Kidney glomerular epithelial cell (primary cell): Measurements from ENCODE around the gene ANP32A.

Experiments
- DNase-seq: peaks from one replicate; lab custom pipeline; 2025; lab: John Stamatoyannopoulos, UW

ANP32A gene

DNA sequence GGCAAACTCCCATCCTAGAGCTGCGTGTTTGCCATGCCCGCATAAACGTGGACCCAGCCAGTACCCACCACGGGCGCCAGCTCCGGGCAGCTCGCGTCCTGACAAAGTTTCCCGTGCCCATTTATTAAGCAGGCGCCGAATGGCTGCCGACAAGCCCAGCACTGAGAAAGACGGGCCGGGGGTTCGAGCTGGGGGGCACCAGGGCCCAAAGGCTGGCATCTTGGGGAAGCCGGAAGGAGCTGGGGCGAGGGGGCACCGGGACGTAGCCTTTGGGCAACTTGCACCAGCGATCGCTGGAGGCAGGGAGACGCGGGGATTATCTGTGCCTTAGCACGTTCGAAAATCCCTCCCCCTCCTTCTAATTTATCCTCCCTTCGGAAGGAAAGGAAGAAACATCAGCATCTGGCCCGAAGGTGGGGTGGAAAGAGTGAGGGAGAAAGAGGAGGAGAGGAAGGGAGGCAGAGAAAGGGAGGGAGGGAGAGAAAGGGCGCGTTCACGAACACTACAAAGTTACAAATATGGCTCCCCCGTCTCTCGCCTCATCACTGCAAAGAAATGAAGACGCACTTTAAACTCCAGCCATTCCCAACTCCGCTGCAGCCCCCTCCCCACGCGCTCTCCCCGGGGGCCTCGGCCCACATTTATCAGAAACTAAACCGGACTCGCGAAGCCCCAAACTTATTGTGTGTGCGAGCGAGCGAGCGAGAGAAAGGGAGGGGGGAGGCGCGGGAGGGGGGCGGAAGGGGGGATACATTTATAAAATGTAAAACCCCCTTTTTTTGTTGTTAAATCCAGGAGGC is 1.0 kb downstream of the ANP32A start:
- DNase-seq, result peak; percentile 36

DNA sequence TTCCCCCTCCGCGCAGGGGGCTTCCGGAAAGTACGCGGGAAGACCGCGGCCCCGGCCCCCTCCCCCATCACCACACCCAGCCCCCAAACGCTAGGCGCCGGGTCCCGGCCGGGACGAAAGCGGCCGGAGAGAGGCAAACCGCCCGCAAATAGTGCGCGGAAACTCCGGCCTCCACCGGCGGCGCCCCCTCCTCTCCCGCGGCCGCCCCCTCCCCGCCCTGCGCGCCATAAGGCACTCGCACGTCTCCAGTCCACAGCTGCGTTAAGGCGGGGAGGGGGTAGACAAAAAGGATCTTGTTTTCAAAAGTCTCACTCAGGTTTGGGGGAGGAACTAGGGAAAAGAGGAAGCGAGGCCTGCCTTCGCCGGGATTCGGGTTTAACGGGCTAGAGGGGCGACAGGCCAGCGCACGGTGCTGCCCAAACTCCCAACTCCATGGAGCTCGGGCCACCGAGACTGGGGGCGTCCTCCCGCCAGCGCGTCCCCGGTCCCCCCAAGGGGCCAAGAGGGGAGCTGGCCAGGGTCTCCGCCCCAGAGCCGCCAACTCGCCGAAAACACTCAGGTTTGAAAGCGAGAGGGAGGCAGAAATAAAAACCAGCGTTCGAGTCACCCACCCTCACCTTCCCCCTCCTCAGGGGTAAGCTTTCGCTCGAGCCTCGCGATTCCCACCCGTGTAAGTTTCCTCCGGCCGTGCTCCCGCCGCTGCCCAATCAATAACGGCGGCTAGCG is 1.8 kb downstream of the ANP32A start:
- no peak for DNase-seq

GRCh38 chr15:68818066-68818768 is 2.5 kb downstream of the ANP32A start:
- peak; percentile 41 for DNase-seq

DNA sequence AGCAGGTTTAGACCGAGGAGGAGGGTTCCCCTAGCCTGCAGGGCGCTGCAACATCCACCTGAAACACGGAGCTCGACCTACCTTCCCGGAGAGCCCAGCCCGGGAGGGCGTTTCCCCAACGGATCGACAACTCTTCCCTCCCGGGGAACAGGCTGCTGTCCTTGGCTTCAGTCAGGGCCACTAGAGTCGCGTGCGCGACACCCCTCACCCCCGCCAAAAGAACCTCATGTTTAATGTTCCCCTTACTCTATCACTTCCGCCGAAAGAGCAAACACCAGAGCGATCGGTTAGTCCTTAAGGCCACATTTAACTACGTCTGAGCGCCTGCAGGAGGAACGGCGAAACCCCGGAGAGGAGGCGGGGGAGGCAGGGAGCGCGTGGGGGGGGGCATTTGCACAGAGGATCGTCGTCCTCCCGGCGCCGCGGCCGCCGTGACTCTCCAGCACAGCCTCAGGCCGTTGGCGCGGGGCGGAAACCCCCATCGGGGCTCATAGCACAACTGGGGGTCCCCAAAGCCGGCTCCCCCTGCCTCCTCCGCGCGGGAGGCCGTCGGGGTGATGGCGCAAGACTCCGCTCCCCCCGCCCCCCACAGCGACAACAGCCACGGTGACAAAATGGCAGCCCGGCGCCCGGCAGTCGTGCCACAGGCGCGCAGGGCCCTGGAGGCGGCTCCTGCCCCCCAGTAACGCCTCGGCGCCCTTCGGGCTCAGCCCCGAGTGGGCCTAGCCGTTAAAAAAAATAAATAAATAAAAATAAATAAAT is 3.2 kb downstream of the ANP32A start:
- peak; percentile 56 for DNase-seq

DNA sequence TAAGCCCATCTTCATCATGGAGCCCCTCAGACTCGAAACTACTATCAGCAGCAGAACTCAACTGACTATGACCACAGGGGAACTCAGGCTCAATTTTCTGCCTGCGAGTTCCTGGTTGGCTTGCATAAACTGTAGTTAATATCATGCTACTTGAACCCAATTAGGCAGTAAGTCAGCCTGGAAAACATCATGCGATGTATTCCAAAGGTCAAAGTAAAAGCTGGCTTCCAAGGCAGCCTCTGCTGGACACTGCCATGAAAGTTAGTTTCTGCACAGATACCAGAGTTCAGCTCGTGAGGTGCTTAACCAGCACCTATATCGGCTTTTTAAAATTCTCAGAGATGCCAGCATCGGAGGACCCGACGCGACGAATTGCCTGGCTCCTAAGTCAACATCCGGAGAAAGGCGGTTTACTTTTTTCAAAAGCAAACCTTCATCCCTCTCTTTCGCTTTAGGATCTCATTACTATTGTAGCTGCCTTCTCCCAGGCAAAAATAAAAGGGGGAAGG is 3.8 kb downstream of the ANP32A start:
- DNase-seq, result no peak

- DNase-seq, result no peak
Measured at GRCh38 chr15:68816158-68816557, 4.5 kb downstream of the ANP32A start.

- no peak for DNase-seq
Measured at GRCh38 chr15:68815598-68815997, 5.1 kb downstream of the ANP32A start.

- DNase-seq, result no peak
Measured at GRCh38 chr15:68814596-68814995, 6.1 kb downstream of the ANP32A start.

GRCh38 chr15:68812597-68813431 is 7.9 kb downstream of the ANP32A start:
- DNase-seq, result no peak

GRCh38 chr15:68812069-68812468 is 8.6 kb downstream of the ANP32A start:
- DNase-seq, result no peak

GRCh38 chr15:68809517-68809916 is 11.2 kb downstream of the ANP32A start:
- DNase-seq, result no peak

- DNase-seq, result no peak
Measured at GRCh38 chr15:68808770-68809169, 11.9 kb downstream of the ANP32A start.

DNA sequence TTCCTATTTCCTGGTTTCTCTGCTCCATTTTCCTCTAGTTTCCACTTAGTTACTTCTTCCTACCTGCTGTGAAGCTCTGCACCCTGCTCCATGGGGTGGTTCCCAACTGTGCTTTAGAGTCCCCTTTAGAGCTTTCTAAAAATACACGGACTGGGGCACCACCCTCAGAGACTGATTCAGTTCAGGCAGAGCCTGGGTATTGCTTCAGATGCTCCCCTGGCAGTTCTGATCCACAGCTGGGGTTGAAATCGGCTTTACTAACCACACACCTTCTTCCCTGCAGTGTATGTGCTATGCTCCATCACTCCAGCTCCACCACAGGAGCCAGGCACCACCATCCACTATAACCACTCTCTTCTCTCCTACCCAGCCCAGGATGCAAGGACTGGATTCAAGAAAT is 12.6 kb downstream of the ANP32A start:
- DNase-seq, result no peak

GRCh38 chr15:68807249-68807648 is 13.4 kb downstream of the ANP32A start:
- no peak for DNase-seq

DNA sequence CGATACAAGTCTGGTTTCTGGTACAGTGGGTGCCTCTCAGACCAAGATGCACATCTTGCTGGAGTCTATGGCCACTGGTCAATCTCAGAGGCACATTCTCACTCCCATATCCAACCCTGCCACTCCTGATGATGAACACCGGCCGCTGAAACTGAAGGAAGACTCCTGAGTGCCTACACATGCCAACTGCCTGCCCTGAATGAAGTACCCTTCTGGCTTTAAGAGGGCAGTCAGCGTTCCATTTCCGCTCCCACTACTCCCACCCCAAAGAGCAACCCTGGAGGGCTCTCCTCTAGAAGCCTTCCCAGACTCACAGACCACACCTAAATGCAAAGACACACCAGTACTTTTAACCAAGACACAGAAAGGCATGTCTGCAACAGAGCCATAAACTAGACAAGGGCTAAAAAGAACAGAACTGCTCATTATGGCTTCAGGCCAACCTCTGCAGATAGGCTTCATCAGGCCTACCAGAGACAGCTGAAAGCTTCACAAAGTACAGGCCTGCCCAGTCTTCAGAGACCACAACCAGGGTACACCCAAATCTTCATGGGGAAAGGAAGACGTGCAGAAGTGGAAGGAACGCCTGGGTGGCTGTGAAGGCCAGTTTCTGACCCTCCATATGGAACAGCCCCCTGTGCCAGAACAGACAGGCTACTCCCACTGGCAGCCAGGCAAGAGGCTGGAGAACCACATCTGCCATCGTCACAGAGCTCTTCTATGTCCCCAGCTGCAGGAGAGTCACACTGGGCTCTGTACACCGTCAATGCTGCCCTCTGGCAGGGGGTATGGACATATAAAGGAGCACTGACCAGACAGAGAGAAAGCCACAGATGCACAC is 14.3 kb downstream of the ANP32A start:
- DNase-seq, result no peak

DNA sequence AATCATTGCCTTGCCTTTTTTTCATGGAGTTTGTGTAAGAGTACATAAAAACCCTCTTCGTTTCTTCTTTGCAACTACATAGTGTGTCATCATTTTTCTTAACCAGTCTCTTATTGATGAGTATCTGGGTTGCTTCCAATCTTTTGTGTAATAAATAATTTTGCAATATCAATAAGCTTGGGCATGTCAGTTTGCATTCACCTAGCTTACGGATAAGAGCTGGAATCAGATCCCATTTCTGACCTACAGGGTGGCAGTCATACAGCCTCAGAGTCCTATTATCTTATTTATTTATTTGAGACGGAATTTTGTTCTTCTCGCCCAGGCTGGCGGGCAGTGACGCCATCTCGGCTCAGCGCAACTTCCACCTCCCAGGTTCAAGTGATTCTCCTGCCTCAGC is 18.3 kb downstream of the ANP32A start:
- no peak for DNase-seq

DNA sequence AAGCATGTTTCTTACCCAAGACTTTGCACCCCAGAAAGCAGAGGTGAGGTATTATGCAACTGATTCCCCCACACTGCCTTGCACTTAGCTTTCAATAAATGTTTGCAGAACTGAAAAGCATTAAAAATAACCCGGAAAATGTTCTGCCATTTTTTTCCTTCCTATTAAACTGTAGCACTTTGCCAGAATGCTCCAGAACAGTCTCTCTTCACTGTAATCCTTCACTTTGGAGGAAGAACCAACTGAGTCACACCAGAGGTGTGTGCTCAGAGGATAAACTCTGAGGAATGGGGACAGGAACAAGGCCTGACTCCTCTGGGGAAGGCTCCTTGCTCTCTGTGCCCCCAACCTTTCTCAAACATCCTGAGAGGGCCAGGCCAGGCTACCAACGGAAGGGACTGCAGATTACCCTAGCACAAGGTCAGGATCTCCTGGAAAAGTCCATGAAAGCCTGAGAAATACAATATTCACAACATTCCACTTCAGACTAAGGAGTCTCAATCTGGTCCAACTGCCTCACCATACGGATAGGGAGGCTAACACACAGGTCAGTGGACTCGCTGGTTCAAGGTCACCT is 19.0 kb downstream of the ANP32A start:
- DNase-seq, result no peak

DNA sequence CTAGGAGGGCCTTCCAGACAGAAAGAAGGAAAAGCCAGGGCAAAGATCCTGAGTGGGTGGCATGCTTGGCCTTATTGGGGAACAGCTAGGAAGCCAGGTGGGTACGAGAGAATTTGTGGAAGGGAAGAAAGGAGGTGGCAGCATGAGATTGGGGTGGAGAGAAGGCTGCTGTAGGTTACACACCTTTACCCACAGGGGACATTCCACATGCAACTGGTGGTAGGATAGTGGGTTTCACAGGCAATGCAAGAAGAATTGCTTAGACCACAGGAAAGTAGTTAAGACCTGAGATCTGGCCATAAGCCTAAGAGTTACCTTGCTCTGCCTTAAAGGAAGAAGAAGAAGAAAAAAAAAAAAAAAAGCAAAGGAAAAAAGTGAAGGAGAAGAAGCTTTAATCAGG is 19.8 kb downstream of the ANP32A start:
- DNase-seq, result no peak

GRCh38 chr15:68798346-68799094 is 22.2 kb downstream of the ANP32A start:
- no peak for DNase-seq
